ENCODE results near the gene ZSCAN10. TPM values are rescaled to one million over a fixed set of nuclear protein-coding genes. Genes with fewer than 3 reads are reported as not detected.
A peak's percentile ranks its signal among the peaks of the same experiment; 100 is the strongest.
"Not testable (repeated sequence)": the region's sequence is repeated elsewhere in the genome, so short reads cannot be mapped to it uniquely, and the experiment has no call there.

ZSCAN10 gene
- total RNA-seq, 4 donors from 2014 or later, result not detected

DNA sequence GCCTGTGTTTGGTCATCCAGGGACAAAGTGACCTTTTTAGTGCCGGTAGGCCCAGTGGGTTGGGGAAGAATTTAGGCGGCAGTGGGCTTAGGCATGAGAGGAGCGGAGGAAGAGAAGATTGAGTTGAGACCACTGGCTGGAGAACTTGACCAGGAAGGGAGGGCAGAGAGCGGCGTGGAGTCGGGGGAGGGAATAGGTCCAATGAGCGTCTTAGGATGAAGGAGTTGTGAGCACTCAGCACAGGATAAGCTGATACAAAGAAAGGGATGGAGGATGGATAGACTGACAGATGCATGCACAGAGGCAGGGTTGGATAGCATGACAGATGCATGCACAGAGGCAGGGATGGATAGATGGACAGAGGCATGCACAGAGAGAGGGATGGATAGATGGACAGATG, 25.6 kb downstream of the ZSCAN10 start:
- DNase-seq, result no peak
- intact Hi-C loops (cut with DNase I; ENCODE audit: low total_unique reads), result no loop called here
- no peaks in the 10 kb centered on the region for H3K36me3 ChIP-seq
- H3K27ac ChIP-seq, result no peak overlapping the region
- H3K27me3 ChIP-seq, result no peaks in the 10 kb centered on the region
- H3K4me1 ChIP-seq, result peaks cover 0 to 7% (median 2%) of the 10 kb centered on the region in 4 donors
- no peaks in the 10 kb centered on the region for H3K9me3 ChIP-seq
- no peak overlapping the region for H3K4me3 ChIP-seq
- no peak for TF ChIP-seq POLR2A (IDR thresholded peaks at IDR 0.05)
- TF ChIP-seq, protein P1, sequence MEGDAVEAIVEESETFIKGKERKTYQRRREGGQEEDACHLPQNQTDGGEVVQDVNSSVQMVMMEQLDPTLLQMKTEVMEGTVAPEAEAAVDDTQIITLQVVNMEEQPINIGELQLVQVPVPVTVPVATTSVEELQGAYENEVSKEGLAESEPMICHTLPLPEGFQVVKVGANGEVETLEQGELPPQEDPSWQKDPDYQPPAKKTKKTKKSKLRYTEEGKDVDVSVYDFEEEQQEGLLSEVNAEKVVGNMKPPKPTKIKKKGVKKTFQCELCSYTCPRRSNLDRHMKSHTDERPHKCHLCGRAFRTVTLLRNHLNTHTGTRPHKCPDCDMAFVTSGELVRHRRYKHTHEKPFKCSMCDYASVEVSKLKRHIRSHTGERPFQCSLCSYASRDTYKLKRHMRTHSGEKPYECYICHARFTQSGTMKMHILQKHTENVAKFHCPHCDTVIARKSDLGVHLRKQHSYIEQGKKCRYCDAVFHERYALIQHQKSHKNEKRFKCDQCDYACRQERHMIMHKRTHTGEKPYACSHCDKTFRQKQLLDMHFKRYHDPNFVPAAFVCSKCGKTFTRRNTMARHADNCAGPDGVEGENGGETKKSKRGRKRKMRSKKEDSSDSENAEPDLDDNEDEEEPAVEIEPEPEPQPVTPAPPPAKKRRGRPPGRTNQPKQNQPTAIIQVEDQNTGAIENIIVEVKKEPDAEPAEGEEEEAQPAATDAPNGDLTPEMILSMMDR (IDR thresholded peaks at IDR 0.05), result no peak
- TF ChIP-seq POLR2AphosphoS5 (IDR thresholded peaks at IDR 0.05), result no peak
- no peak for TF ChIP-seq EP300 (IDR thresholded peaks at IDR 0.05; ENCODE audit: low read depth)
- in situ Hi-C loops (cut with MboI; ENCODE audit: low pct_ligation_motif_present in 1 of 4, low pct_unique_long_range_greater_than_20kb in 1 of 4, low sequenced_read_pairs in 3 of 4), result no loop called here
- 86 to 92% methylated on average over 6 to 7 of the region's 7 CpGs for WGBS, 2 donors (ENCODE audit: low coverage in 1 of 2)

DNA sequence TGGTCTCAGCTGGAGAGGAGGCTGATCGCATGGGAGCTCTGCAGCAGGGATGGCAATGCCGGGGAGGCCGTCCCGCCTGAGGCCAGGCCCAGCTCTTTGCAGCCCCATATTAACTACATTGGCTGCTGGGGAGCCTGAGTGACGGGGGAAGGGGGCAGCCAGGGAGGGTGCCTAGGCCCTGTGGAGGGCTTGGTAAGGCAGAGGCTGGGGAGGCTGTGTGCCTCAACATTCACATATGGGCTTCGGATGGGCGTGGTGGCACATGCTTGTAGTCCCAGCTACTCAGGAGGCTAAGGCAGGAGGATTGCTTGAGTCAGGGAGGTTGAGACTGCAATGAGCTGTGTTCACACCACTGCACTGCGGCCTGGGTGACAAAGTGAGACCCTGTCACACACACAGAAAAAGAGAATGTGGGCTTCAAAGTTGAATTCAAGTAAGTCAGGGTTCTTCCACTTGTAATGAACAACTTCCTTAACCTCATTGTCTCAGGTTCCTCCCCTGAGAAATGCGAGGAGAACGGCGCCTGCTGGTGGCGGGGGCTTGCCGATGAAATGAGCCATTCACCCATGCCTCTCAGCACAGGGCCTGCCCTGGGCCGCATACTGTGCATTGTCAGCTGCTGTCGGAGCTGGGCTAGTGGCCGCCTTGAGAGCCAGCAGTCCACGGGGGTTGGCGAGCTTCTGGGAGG, 26.4 kb downstream of the ZSCAN10 start:
- H3K9me3 ChIP-seq; H3K36me3 ChIP-seq; H3K27me3 ChIP-seq; H3K4me1 ChIP-seq; H3K4me3 ChIP-seq; H3K27ac ChIP-seq; intact Hi-C loops (cut with DNase I; ENCODE audit: low total_unique reads); in situ Hi-C loops (cut with MboI; ENCODE audit: low pct_ligation_motif_present in 1 of 4, low pct_unique_long_range_greater_than_20kb in 1 of 4, low sequenced_read_pairs in 3 of 4): not testable (repeated sequence)
- peak; percentile 44 for DNase-seq
- WGBS, 2 donors (ENCODE audit: low coverage in 1 of 2), result 71% methylated on average over 12 of the region's 18 CpGs; no CpG with 5 or more reads in 1 of the 2 donors

DNA sequence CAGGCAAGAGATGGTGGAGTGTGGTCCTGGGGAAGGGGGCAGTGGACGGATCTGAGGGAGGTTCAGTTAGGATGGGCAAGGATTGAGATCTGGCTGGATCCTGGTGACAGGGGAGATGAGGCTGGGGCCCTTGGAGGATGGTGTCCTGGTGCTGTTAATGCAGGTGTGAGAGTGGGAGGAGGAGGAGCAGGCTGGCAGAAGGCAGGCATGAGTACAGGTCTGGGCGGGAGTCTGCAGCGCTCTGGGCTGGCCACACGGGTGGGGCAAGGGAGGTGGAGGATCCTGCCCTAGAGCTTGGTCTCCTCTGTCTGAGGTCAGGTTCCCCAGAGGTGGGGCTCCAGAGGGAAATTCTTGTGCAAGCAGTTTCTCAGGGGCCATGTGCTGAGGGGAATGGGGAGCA, 26.9 kb downstream of the ZSCAN10 start:
- H3K27me3 ChIP-seq; H3K36me3 ChIP-seq; in situ Hi-C loops (cut with MboI; ENCODE audit: low pct_ligation_motif_present in 1 of 4, low pct_unique_long_range_greater_than_20kb in 1 of 4, low sequenced_read_pairs in 3 of 4); H3K27ac ChIP-seq; intact Hi-C loops (cut with DNase I; ENCODE audit: low total_unique reads); DNase-seq; H3K9me3 ChIP-seq; H3K4me3 ChIP-seq: not testable (repeated sequence)
- 44% methylated on average over 4 of the region's 4 CpGs; no CpG with 5 or more reads in 1 of the 2 donors for WGBS, 2 donors (ENCODE audit: low coverage in 1 of 2)
- H3K4me1 ChIP-seq, result peaks cover 0 to 12% (median 9%) of the 10 kb centered on the region in 4 donors

DNA sequence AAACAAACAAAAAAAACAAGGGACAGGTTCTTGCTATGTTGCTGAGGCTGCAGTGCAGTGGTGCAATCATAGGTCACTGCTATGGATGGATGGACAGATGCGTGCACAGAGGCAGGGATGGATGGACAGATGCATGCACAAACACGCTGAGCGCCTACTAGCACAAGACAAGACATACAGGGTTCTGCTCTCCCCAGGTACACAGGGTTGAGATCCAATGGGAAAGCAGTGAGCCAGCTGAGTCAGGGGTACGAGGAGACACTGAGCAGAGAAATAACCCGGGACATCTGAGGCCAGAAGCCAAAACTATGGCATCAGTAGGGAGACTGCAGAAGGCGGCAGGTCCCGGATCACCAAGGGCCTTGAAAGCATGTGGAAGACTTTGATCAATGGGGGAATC, 27.4 kb downstream of the ZSCAN10 start:
- WGBS, 2 donors (ENCODE audit: low coverage in 1 of 2), result 72 to 86% methylated on average over 3 to 7 of the region's 7 CpGs

DNA sequence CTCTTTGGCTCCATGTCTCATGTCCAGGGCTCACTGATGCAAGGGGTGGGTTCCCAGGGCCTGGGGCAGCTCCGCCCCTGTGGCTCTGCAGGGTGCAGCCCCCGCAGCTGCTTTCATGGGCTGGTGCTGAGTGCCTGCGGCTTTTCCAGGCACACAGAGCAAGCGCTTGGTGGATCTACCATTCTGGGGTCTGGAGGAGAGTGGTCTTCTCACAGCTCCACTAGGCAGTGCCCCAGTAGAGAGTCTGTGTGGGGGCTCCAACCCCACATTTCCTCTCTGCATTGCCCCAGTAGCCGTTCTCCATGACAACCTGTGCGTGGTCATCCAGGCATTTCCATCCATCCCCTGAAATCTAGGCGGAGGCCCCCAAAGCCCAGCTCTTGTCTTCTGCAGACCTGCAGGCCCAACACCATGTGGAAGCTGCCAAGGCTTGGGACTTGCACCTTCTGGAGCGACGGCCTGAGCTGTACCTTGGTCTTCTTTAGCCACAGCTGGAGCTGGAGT, 28.4 kb downstream of the ZSCAN10 start:
- Histone ChIP-seq H3K27me3 (no peaks in the 10 kb centered on the region), H3K36me3 (no peaks in the 10 kb centered on the region), H3K4me1 (peaks cover 0 to 20% (median 15%) of the 10 kb centered on the region in 4 donors), H3K9me3 (no peaks in the 10 kb centered on the region), H3K27ac (no peak overlapping the region), H3K4me3 (no peak overlapping the region)
- DNase-seq, result no peak
- TF ChIP-seq, protein P1 (IDR thresholded peaks at IDR 0.05), result no peak
- TF ChIP-seq POLR2A (IDR thresholded peaks at IDR 0.05) (no peak), EP300 (IDR thresholded peaks at IDR 0.05; ENCODE audit: low read depth) (no peak), POLR2AphosphoS5 (IDR thresholded peaks at IDR 0.05) (no peak)
- in situ Hi-C loops (cut with MboI; ENCODE audit: low pct_ligation_motif_present in 1 of 4, low pct_unique_long_range_greater_than_20kb in 1 of 4, low sequenced_read_pairs in 3 of 4) (no loop called here), intact Hi-C loops (cut with DNase I; ENCODE audit: low total_unique reads) (no loop called here)
- 90% methylated on average over 9 of the region's 9 CpGs; no CpG with 5 or more reads in 1 of the 2 donors for WGBS, 2 donors (ENCODE audit: low coverage in 1 of 2)

More for the DNA sequence above, 27.4 kb downstream of the ZSCAN10 start:
- H3K4me3 ChIP-seq, result no peak overlapping the region
- DNase-seq, result no peak
- peaks cover 0 to 12% (median 9%) of the 10 kb centered on the region in 4 donors for H3K4me1 ChIP-seq
- no peaks in the 10 kb centered on the region for H3K9me3 ChIP-seq
- H3K27ac ChIP-seq, result no peak overlapping the region
- H3K27me3 ChIP-seq, result no peaks in the 10 kb centered on the region
- in situ Hi-C loops (cut with MboI; ENCODE audit: low pct_ligation_motif_present in 1 of 4, low pct_unique_long_range_greater_than_20kb in 1 of 4, low sequenced_read_pairs in 3 of 4) (no loop called here), intact Hi-C loops (cut with DNase I; ENCODE audit: low total_unique reads) (no loop called here)
- no peaks in the 10 kb centered on the region for H3K36me3 ChIP-seq
- no peak for TF ChIP-seq POLR2AphosphoS5 (IDR thresholded peaks at IDR 0.05)
- no peak for TF ChIP-seq EP300 (IDR thresholded peaks at IDR 0.05; ENCODE audit: low read depth)
- no peak for TF ChIP-seq POLR2A (IDR thresholded peaks at IDR 0.05)
- TF ChIP-seq, protein P1 (IDR thresholded peaks at IDR 0.05), result no peak

DNA sequence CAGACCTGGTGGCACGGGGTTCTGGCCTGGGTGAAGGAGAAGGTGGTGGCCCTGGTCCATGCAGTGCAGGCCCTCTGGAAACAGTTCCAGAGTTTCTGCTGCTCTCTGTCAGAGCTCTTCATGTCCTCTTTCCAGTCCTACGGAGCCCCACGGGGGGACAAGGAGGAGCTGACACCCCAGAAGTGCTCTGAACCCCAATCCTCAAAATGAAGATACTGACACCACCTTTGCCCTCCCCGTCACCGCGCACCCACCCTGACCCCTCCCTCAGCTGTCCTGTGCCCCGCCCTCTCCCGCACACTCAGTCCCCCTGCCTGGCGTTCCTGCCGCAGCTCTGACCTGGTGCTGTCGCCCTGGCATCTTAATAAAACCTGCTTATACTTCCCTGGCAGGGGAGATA, 29.9 kb downstream of the ZSCAN10 start:
- peaks cover 6 to 32% (median 24%) of the 10 kb centered on the region in 4 donors for H3K4me1 ChIP-seq
- intact Hi-C loops (cut with DNase I; ENCODE audit: low total_unique reads); DNase-seq; H3K36me3 ChIP-seq; H3K4me3 ChIP-seq; H3K27me3 ChIP-seq; H3K9me3 ChIP-seq; H3K27ac ChIP-seq: not testable (repeated sequence)
- in situ Hi-C loops (cut with MboI; ENCODE audit: low pct_ligation_motif_present in 1 of 4, low pct_unique_long_range_greater_than_20kb in 1 of 4, low sequenced_read_pairs in 3 of 4), result loop anchor here in 2 of 4 donors (10.0 kb wide), 1 partner anchor 56 kb away; no protein-coding TSS in a partner anchor
- WGBS, 2 donors (ENCODE audit: low coverage in 1 of 2), result 89% methylated on average over 10 of the region's 11 CpGs; no CpG with 5 or more reads in 1 of the 2 donors
